Breast epithelium (tissue), 3 donors: ENCODE data around the gene ADCY7.

Experiments
- POLR2A ChIP-seq: fragments of 450-650 bp; IDR thresholded peaks from one replicate; pipeline ENCODE4 v1.6.1; 2016; ENCODE audit warnings: antibody characterized with exemption, mild to moderate bottlenecking, moderate library complexity
- TF ChIP-seq, protein P1 (sequence below), 3 donors: fragments of 450-650 bp; IDR thresholded peaks; one replicate each; pipeline ENCODE4 v1.5.1; 2016 to 2017; ENCODE audit warnings: antibody characterized with exemption in 3 of 3, mild to moderate bottlenecking in 3 of 3, moderate library complexity in 3 of 3

DNA sequence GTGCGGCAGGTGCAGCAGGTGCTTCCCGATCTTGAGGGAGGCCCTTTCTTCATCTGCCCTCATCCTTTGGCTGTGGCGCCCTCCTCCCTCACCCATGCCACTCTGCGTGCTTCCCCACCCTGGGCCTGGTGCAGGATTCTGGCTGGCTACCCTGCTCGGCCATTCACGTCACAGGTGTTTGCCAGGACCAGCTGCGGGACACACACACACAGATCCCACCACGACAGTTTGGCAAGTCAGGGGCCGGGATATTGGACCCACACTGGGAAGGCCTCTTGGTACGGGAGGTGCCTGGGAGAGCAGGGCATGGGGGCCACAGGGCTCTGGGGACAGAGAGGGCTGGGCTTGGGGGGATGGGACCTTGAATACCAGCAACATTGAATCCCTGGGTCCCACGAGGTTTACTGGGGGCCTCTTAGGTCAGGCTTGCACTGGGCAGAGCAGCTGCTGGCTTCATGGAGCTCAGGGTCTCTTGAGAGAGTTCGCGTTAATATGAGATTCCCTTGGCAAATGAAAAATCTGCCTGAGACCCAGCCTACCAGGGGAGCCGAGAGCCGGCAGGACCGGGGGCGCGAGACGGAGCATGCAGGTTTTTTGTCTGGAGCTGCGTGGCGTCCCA lies 15.1 kb downstream of the ADCY7 start:
- no peak for TF ChIP-seq POLR2A
- TF ChIP-seq, protein P1, sequence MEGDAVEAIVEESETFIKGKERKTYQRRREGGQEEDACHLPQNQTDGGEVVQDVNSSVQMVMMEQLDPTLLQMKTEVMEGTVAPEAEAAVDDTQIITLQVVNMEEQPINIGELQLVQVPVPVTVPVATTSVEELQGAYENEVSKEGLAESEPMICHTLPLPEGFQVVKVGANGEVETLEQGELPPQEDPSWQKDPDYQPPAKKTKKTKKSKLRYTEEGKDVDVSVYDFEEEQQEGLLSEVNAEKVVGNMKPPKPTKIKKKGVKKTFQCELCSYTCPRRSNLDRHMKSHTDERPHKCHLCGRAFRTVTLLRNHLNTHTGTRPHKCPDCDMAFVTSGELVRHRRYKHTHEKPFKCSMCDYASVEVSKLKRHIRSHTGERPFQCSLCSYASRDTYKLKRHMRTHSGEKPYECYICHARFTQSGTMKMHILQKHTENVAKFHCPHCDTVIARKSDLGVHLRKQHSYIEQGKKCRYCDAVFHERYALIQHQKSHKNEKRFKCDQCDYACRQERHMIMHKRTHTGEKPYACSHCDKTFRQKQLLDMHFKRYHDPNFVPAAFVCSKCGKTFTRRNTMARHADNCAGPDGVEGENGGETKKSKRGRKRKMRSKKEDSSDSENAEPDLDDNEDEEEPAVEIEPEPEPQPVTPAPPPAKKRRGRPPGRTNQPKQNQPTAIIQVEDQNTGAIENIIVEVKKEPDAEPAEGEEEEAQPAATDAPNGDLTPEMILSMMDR (IDR thresholded peaks at IDR 0.05), result no peak
